HEK293T (cell line): ENCODE data around the gene CTNNBL1.

Experiments used
- ARNT ChIP-seq: fragments of 450-650 bp; IDR thresholded peaks from 2 replicates; pipeline ENCODE4 v1.6.1; 2017; ENCODE audit warnings: mild to moderate bottlenecking
- BHLHE40 ChIP-seq: fragments of 450-650 bp; IDR thresholded peaks from 2 replicates; pipeline ENCODE4 v1.6.1; 2016; ENCODE audit warnings: mild to moderate bottlenecking, moderate library complexity, borderline replicate concordance
- CTBP1 ChIP-seq: fragments of 450-650 bp; IDR thresholded peaks from 2 replicates; pipeline ENCODE4 v1.6.1; 2016; ENCODE audit warnings: borderline replicate concordance
- ELF4 ChIP-seq: fragments of 450-650 bp; IDR thresholded peaks from 2 replicates; pipeline ENCODE4 v1.6.1; 2017; ENCODE audit warnings: antibody characterized with exemption
- NFRKB ChIP-seq: fragments of 450-650 bp; IDR thresholded peaks from 2 replicates; pipeline ENCODE4 v1.6.1; 2016; ENCODE audit warnings: mild to moderate bottlenecking, moderate library complexity
- SP1 ChIP-seq: fragments of 450-650 bp; IDR thresholded peaks from 2 replicates; pipeline ENCODE4 v1.6.1; 2017
- SUZ12 ChIP-seq: fragments of 450-650 bp; IDR thresholded peaks from 2 replicates; pipeline ENCODE4 v1.6.1; 2016; ENCODE audit warnings: mild to moderate bottlenecking

- TF ChIP-seq ARNT (no peak), ELF4 (no peak), CTBP1 (no peak), SUZ12 (no peak), SP1 (no peak), BHLHE40 (no peak), NFRKB (no peak)
Measured at GRCh38 chr20:37711994-37712964, 18.4 kb downstream of the CTNNBL1 start.
